H9 (cell line): ENCODE results near the gene DPCD. TPM values are rescaled to one million over a fixed set of nuclear protein-coding genes. Genes with fewer than 3 reads are reported as not detected.

Source experiments
- DNase-seq: peaks from one replicate; pipeline ENCODE4 v3.0.0-alpha.2; 2017
- H2AFZ ChIP-seq: one replicate; pipeline ENCODE4 v1.6.1; 2013; ENCODE audit warnings: mild to moderate bottlenecking, low read length, control low read depth, moderate library complexity
- H2AK5ac ChIP-seq: 2 replicates; pipeline ENCODE4 v1.6.1; 2013; ENCODE audit warnings: low read length, control low read depth, mixed read lengths; ENCODE audit not compliant: insufficient read length
- H2BK120ac ChIP-seq: one replicate; pipeline ENCODE4 v1.6.1; 2013; ENCODE audit warnings: low read depth, mild to moderate bottlenecking, low read length, control low read depth, inconsistent platforms; ENCODE audit not compliant: poor library complexity, severe bottlenecking
- H2BK12ac ChIP-seq: 2 replicates; pipeline ENCODE4 v1.6.1; 2013; ENCODE audit warnings: low read length, control low read depth, mixed read lengths, low read depth; ENCODE audit not compliant: insufficient read length
- H2BK15ac ChIP-seq: 2 replicates; pipeline ENCODE4 v1.6.1; 2013; ENCODE audit warnings: low read depth, low read length, control low read depth
- H2BK20ac ChIP-seq: one replicate; pipeline ENCODE4 v1.6.1; 2013; ENCODE audit warnings: low read depth, mild to moderate bottlenecking, low read length, control low read depth, inconsistent platforms; ENCODE audit not compliant: poor library complexity, severe bottlenecking
- H2BK5ac ChIP-seq: 2 replicates; pipeline ENCODE4 v1.6.1; 2013; ENCODE audit warnings: low read length, control low read depth, mixed read lengths; ENCODE audit not compliant: insufficient read length
- H3K14ac ChIP-seq: 2 replicates; pipeline ENCODE4 v1.6.1; 2013; ENCODE audit warnings: low read length, control low read depth; ENCODE audit not compliant: insufficient read depth
- H3K18ac ChIP-seq: 2 replicates; pipeline ENCODE4 v1.6.1; 2013; ENCODE audit warnings: low read depth, mild to moderate bottlenecking, mixed read lengths, low read length, control low read depth; ENCODE audit not compliant: insufficient read length
- H3K23ac ChIP-seq: 2 replicates; pipeline ENCODE4 v1.6.1; 2013; ENCODE audit warnings: low read length, control low read depth, mixed read lengths, low read depth; ENCODE audit not compliant: insufficient read length
- H3K23me2 ChIP-seq: 2 replicates; pipeline ENCODE4 v1.6.1; 2013; ENCODE audit warnings: low read depth, mild to moderate bottlenecking, mixed read lengths, low read length, control low read depth; ENCODE audit not compliant: insufficient read length, poor library complexity, severe bottlenecking
- H3K27ac ChIP-seq: 2 replicates; pipeline ENCODE4 v1.5.1; 2013; ENCODE audit warnings: low read length, control low read depth, mixed read lengths, low read depth; ENCODE audit not compliant: insufficient read length
- H3K27me3 ChIP-seq: 2 replicates; pipeline ENCODE4 v1.6.1; 2013; ENCODE audit warnings: low read length, control low read depth, inconsistent platforms; ENCODE audit not compliant: insufficient read depth
- H3K4ac ChIP-seq: 2 replicates; pipeline ENCODE4 v1.6.1; 2013; ENCODE audit warnings: low read depth, mild to moderate bottlenecking, control low read depth, inconsistent platforms, low read length, moderate library complexity
- H3K4me1 ChIP-seq: 2 replicates; pipeline ENCODE4 v1.6.1; 2013; ENCODE audit warnings: low read length, control low read depth, inconsistent platforms; ENCODE audit not compliant: insufficient read depth
- H3K4me2 ChIP-seq: 2 replicates; pipeline ENCODE4 v1.6.1; 2013; ENCODE audit warnings: low read length, control low read depth, mixed read lengths; ENCODE audit not compliant: insufficient read length, insufficient read depth
- H3K56ac ChIP-seq: 2 replicates; pipeline ENCODE4 v1.6.1; 2013; ENCODE audit warnings: low read depth, mild to moderate bottlenecking, mixed read lengths, low read length, control low read depth; ENCODE audit not compliant: insufficient read length
- H3K79me1 ChIP-seq: 2 replicates; pipeline ENCODE4 v1.6.1; 2013; ENCODE audit warnings: low read depth, mild to moderate bottlenecking, moderate library complexity, low read length, control low read depth, inconsistent platforms; ENCODE audit not compliant: insufficient read depth, poor library complexity, severe bottlenecking
- H3K79me2 ChIP-seq: 2 replicates; pipeline ENCODE4 v1.6.1; 2013; ENCODE audit warnings: low read length, control low read depth, inconsistent platforms; ENCODE audit not compliant: insufficient read depth
- H3K9ac ChIP-seq: 2 replicates; pipeline ENCODE4 v1.6.1; 2013; ENCODE audit warnings: low read length, control low read depth, mixed read lengths; ENCODE audit not compliant: insufficient read length; ENCODE audit errors: extremely low read depth
- H3K9me3 ChIP-seq: one replicate; pipeline ENCODE4 v1.6.1; 2013; ENCODE audit warnings: low read depth, low read length, inconsistent platforms; ENCODE audit not compliant: control insufficient read depth
- H3T11ph ChIP-seq: one replicate; pipeline ENCODE4 v1.6.1; 2013; ENCODE audit warnings: mild to moderate bottlenecking, low read length, control low read depth, inconsistent platforms
- H4K20me1 ChIP-seq: one replicate; pipeline ENCODE4 v1.6.1; 2013; ENCODE audit not compliant: control insufficient read depth, insufficient read length, insufficient read depth
- H4K5ac ChIP-seq: 2 replicates; pipeline ENCODE4 v1.6.1; 2013; ENCODE audit warnings: low read depth, mild to moderate bottlenecking, mixed read lengths, low read length, control low read depth; ENCODE audit not compliant: insufficient read length
- H4K8ac ChIP-seq: replicated peaks from 2 replicates; pipeline ENCODE4 v1.6.1; 2013; ENCODE audit warnings: low read length, control low read depth, mixed read lengths, low read depth; ENCODE audit not compliant: insufficient read length
- H4K91ac ChIP-seq: 2 replicates; pipeline ENCODE4 v1.6.1; 2013; ENCODE audit warnings: low read depth, mild to moderate bottlenecking, moderate library complexity, mixed read lengths, low read length, control low read depth; ENCODE audit not compliant: insufficient read length
- H3K27ac Mint-ChIP-seq, 3 experiments: 2 replicates in 2 of 3; 3 replicates in 1 of 3; pipeline ENCODE4 v1.8.0; 2020 to 2021; ENCODE audit warnings: mixed read lengths in 3 of 3, mild to moderate bottlenecking in 1 of 3, moderate library complexity in 1 of 3
- H3K27me3 Mint-ChIP-seq: 2 replicates; pipeline ENCODE4 v1.8.0; 2021; ENCODE audit warnings: low read depth, mild to moderate bottlenecking, moderate library complexity, mixed read lengths
- H3K36me3 Mint-ChIP-seq, 3 experiments: 2 replicates in 2 of 3; 3 replicates in 1 of 3; pipeline ENCODE4 v1.8.0; 2020 to 2021; ENCODE audit warnings: low read depth in 3 of 3, mixed read lengths in 3 of 3; ENCODE audit not compliant: insufficient read depth in 1 of 3
- H3K4me1 Mint-ChIP-seq, 2 experiments: 2 replicates each; pipeline ENCODE4 v1.8.0; 2020; ENCODE audit warnings: mixed read lengths in 2 of 2
- H3K4me3 Mint-ChIP-seq, 2 experiments: 2 replicates in 1 of 2; 3 replicates in 1 of 2; pipeline ENCODE4 v1.8.0; 2020 to 2021; ENCODE audit warnings: mild to moderate bottlenecking in 2 of 2, mixed read lengths in 2 of 2, moderate library complexity in 1 of 2
- H3K9me3 Mint-ChIP-seq, 2 experiments: 2 replicates in 1 of 2; 3 replicates in 1 of 2; pipeline ENCODE4 v1.8.0; 2020; ENCODE audit warnings: mild to moderate bottlenecking in 2 of 2, mixed read lengths in 2 of 2, moderate library complexity in 1 of 2
- WGBS: extraction: QIAGEN DNeasy Blood & Tissue Kit; methylation state at CpG from one replicate; pipeline ENCODE4 v1.1.7; 2013; ENCODE audit warnings: missing lambda C conversion rate, low lambda C conversion rate, mixed read lengths; ENCODE audit not compliant: insufficient read length; ENCODE audit errors: extremely low coverage; 5-methylcytosine and 5-hydroxymethylcytosine counted together
- total RNA-seq: library from RNA; stranded (reverse); gene quantifications from 2 replicates; pipeline ENCODE4 v1.2.1, GENCODE V29; 2021
- TF ChIP-seq, protein P1 (sequence below): fragments of 200-600 bp; sonication (generic); conservative IDR thresholded peaks from 3 replicates; pipeline ENCODE4 v1.8.0; 2021; ENCODE audit warnings: antibody characterized with exemption, mild to moderate bottlenecking

Gene DPCD
- total RNA-seq, 1 experiment from 2014 or later: 21.8 TPM

DNA sequence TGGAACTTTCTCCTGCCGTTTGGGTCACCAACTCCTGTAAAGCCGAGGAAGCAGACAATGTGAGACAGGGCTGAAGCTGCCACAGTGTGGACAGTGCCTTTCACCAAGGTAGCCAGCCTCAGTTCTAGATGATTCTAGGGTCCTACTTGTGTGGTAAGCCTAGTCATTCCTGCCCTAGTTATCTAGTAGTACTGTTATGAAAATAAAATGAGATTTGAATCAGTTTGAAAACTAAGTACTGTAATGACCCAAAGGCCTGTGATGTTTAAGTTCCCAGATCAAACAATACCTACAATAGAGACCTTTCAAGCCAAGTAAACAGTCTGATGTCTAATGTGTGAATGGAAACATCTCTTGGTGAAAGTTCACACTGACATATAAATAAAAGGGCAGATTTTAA, 37.2 kb upstream of the DPCD start:
- no peak for DNase-seq
- Histone ChIP-seq H2BK20ac (no peak overlapping the region), H4K8ac (no peak overlapping the region), H4K20me1 (no peaks in the 10 kb centered on the region), H3K18ac (no peak overlapping the region), H3T11ph (no peak overlapping the region), H3K23me2 (no peaks in the 10 kb centered on the region), H2BK12ac (no peak overlapping the region), H2AFZ (no peak overlapping the region), H3K4me2 (no peak overlapping the region), H3K27ac (no peak overlapping the region), H3K9ac (no peak overlapping the region), H2BK5ac (no peak overlapping the region), H3K4me1 (no peaks in the 10 kb centered on the region), H2BK15ac (no peak overlapping the region), H2AK5ac (no peak overlapping the region), H2BK120ac (no peak overlapping the region), H3K27me3 (no peaks in the 10 kb centered on the region), H3K79me2 (no peaks in the 10 kb centered on the region), H3K9me3 (no peaks in the 10 kb centered on the region), H3K79me1 (no peaks in the 10 kb centered on the region), H3K14ac (no peak overlapping the region), H3K56ac (no peak overlapping the region), H4K5ac (no peak overlapping the region), H3K4ac (no peak overlapping the region), H4K91ac (no peak overlapping the region), H3K23ac (no peak overlapping the region)
- TF ChIP-seq, protein P1, sequence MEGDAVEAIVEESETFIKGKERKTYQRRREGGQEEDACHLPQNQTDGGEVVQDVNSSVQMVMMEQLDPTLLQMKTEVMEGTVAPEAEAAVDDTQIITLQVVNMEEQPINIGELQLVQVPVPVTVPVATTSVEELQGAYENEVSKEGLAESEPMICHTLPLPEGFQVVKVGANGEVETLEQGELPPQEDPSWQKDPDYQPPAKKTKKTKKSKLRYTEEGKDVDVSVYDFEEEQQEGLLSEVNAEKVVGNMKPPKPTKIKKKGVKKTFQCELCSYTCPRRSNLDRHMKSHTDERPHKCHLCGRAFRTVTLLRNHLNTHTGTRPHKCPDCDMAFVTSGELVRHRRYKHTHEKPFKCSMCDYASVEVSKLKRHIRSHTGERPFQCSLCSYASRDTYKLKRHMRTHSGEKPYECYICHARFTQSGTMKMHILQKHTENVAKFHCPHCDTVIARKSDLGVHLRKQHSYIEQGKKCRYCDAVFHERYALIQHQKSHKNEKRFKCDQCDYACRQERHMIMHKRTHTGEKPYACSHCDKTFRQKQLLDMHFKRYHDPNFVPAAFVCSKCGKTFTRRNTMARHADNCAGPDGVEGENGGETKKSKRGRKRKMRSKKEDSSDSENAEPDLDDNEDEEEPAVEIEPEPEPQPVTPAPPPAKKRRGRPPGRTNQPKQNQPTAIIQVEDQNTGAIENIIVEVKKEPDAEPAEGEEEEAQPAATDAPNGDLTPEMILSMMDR: no peak
- Mint-ChIP-seq H3K4me3 (no peak overlapping the region), H3K27ac (peak overlapping the region in 1 of 3 experiments; percentile 3; a peak in 2 of 7 replicates), H3K27me3 (no peaks in the 10 kb centered on the region), H3K9me3 (no peaks in the 10 kb centered on the region), H3K36me3 (peaks cover 0 to 13% (median 5%) of the 10 kb centered on the region in 3 experiments; a peak in 4 of 7 replicates), H3K4me1 (no peaks in the 10 kb centered on the region)
- no CpG with 5 or more reads among the region's 2 CpGs for WGBS
